K562 (cell line): ENCODE data around the gene ERFL. TPM values are rescaled to one million over a fixed set of nuclear protein-coding genes. Genes with fewer than 3 reads are reported as not detected.
A peak's percentile ranks its signal among the peaks of the same experiment; 100 is the strongest.

Source experiments
- ARHGAP35 ChIP-seq: fragments of 450-650 bp; IDR thresholded peaks from 2 replicates; pipeline ENCODE4 v1.6.1; 2018; ENCODE audit not compliant: partially characterized antibody
- KDM5B ChIP-seq: fragments of 200-600 bp; sonication (generic); IDR thresholded peaks from 2 replicates; pipeline ENCODE4 v1.6.1; 2012; ENCODE audit warnings: low read depth, mild to moderate bottlenecking, moderate library complexity, low read length, control low read depth, inconsistent platforms; ENCODE audit not compliant: insufficient replicate concordance
- MAZ ChIP-seq, 2 experiments: fragments of 450-650 bp in 1 of 2; sonication (generic) in 1 of 2; formaldehyde crosslinking; IDR thresholded peaks in 1 of 2; conservative IDR thresholded peaks in 1 of 2; 2 replicates each; pipeline versions ENCODE4 v1.4.0 to v1.5.0; 2020; ENCODE audit warnings: mild to moderate bottlenecking in 1 of 2, missing genetic modification reagents in 1 of 2
- MYNN ChIP-seq, 2 experiments: sonication (generic); formaldehyde crosslinking in 1 of 2; IDR thresholded peaks; 2 replicates each; pipeline versions ENCODE4 v1.5.0 to v1.6.1; 2016 to 2020; ENCODE audit warnings: antibody characterized with exemption in 1 of 2, missing genetic modification reagents in 1 of 2
- TAF7 ChIP-seq: fragments of 450-650 bp; IDR thresholded peaks from 2 replicates; pipeline ENCODE4 v1.6.1; 2016; ENCODE audit warnings: missing genetic modification characterization, missing compliant biosample characterization
- ZBTB11 ChIP-seq, 3 experiments: fragments of 200-800 bp in 1 of 3; fragments of 250-450 bp in 1 of 3; fragments of 450-650 bp in 1 of 3; sonication (Bioruptor Pico) in 1 of 3; sonication (Bioruptor generic) in 1 of 3; formaldehyde crosslinking in 1 of 3; IDR thresholded peaks; 2 replicates each; pipeline versions ENCODE4 v1.6.1 to v1.8.0; 2016 to 2022; ENCODE audit warnings: mild to moderate bottlenecking in 2 of 3, missing genetic modification characterization in 2 of 3, missing compliant biosample characterization in 1 of 3, moderate library complexity in 1 of 3
- ZBTB49 ChIP-seq: sonication (generic); formaldehyde crosslinking; IDR thresholded peaks from 2 replicates; pipeline ENCODE4 v1.8.0; 2022; ENCODE audit warnings: missing genetic modification reagents, mild to moderate bottlenecking, borderline replicate concordance
- ZNF695 ChIP-seq: fragments of 450-650 bp; formaldehyde crosslinking; IDR thresholded peaks from 2 replicates; pipeline ENCODE4 v1.4.0; 2020; ENCODE audit warnings: mild to moderate bottlenecking, moderate library complexity
- polyA plus RNA-seq, 8 experiments: library from polyadenylated mRNA; depleted of rRNA in 4 of 8; stranded (reverse) in 5 of 8; unstranded in 3 of 8; fragments of >200 nt; fragmentation: Nextera tagmentation in 2 of 8; fragmentation: Illumina TruSeq in 1 of 8; extraction: Ambion mirVana in 2 of 8; extraction: Trizol in 1 of 8; gene quantifications; 2 replicates each; pipeline versions ENCODE4 v1.2.1 to v1.2.3, GENCODE V29; 2011 to 2014; ENCODE audit warnings: inconsistent platforms in 1 of 8, missing spikeins in 1 of 8
- total RNA-seq, 7 experiments: library from RNA; depleted of rRNA in 6 of 7; stranded (reverse); fragments of >200 nt in 6 of 7; fragmentation: Illumina TruSeq in 2 of 7; extraction: Trizol in 2 of 7; gene quantifications; 2 replicates each; pipeline versions ENCODE4 v1.2.1 to v1.2.3, GENCODE V29; 2011 to 2021; ENCODE audit warnings: low replicate concordance in 1 of 7
- TF ChIP-seq, protein P1 (sequence below): IDR thresholded peaks from 2 replicates; pipeline ENCODE4 v1.6.1; 2011; ENCODE audit warnings: borderline replicate concordance, low read depth, mild to moderate bottlenecking, moderate library complexity, low read length; ENCODE audit not compliant: insufficient read depth, poor library complexity, severe bottlenecking
- TF ChIP-seq, protein P2 (sequence below): fragments of 150-350 bp; IDR thresholded peaks from 2 replicates; pipeline ENCODE4 v1.6.1; 2014; ENCODE audit warnings: low read depth, mild to moderate bottlenecking, low read length, borderline replicate concordance

ERFL gene
- total and polyA plus RNA-seq, 9 of the 15 experiments (the other 6 are each of a cell fraction or from before 2014, with no cell fraction given) = 0.07 to 0.75 (median 0.32) TPM; not detected in 4

GRCh38 chr19:41882568-41883462, 45.4 kb downstream of the ERFL start, which contains the start of gene ARHGEF1 (continued):
- peak in 1 of 3 experiments; percentile 76; a peak in 2 of 6 replicates for TF ChIP-seq ZBTB11 (CRISPR knock-in tag; IDR thresholded peaks at IDR 0.05)
- TF ChIP-seq ZNF695 = no peak
- TF ChIP-seq TAF7 (tag) = no peak
- TF ChIP-seq, protein P1, sequence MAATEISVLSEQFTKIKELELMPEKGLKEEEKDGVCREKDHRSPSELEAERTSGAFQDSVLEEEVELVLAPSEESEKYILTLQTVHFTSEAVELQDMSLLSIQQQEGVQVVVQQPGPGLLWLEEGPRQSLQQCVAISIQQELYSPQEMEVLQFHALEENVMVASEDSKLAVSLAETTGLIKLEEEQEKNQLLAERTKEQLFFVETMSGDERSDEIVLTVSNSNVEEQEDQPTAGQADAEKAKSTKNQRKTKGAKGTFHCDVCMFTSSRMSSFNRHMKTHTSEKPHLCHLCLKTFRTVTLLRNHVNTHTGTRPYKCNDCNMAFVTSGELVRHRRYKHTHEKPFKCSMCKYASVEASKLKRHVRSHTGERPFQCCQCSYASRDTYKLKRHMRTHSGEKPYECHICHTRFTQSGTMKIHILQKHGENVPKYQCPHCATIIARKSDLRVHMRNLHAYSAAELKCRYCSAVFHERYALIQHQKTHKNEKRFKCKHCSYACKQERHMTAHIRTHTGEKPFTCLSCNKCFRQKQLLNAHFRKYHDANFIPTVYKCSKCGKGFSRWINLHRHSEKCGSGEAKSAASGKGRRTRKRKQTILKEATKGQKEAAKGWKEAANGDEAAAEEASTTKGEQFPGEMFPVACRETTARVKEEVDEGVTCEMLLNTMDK = no peak
- TF ChIP-seq MAZ (CRISPR knock-in tag; conservative IDR thresholded peaks at IDR 0.05 in 1 of 2, IDR thresholded peaks at IDR 0.05 in 1 of 2) = peak; percentile 72 to 77
- TF ChIP-seq KDM5B = peak; percentile 51
- TF ChIP-seq ZBTB49 (CRISPR knock-in tag) = no peak
- TF ChIP-seq, protein P2, sequence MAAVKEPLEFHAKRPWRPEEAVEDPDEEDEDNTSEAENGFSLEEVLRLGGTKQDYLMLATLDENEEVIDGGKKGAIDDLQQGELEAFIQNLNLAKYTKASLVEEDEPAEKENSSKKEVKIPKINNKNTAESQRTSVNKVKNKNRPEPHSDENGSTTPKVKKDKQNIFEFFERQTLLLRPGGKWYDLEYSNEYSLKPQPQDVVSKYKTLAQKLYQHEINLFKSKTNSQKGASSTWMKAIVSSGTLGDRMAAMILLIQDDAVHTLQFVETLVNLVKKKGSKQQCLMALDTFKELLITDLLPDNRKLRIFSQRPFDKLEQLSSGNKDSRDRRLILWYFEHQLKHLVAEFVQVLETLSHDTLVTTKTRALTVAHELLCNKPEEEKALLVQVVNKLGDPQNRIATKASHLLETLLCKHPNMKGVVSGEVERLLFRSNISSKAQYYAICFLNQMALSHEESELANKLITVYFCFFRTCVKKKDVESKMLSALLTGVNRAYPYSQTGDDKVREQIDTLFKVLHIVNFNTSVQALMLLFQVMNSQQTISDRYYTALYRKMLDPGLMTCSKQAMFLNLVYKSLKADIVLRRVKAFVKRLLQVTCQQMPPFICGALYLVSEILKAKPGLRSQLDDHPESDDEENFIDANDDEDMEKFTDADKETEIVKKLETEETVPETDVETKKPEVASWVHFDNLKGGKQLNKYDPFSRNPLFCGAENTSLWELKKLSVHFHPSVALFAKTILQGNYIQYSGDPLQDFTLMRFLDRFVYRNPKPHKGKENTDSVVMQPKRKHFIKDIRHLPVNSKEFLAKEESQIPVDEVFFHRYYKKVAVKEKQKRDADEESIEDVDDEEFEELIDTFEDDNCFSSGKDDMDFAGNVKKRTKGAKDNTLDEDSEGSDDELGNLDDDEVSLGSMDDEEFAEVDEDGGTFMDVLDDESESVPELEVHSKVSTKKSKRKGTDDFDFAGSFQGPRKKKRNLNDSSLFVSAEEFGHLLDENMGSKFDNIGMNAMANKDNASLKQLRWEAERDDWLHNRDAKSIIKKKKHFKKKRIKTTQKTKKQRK = no peak
- peak; percentile 72 for TF ChIP-seq ARHGAP35
- no peak for TF ChIP-seq MYNN (IDR thresholded peaks at IDR 0.05)
- TF ChIP-seq MYNN (CRISPR knock-in tag; IDR thresholded peaks at IDR 0.05) = no peak
